Measurements from ENCODE around the gene ARHGAP22.

GRCh38 chr10:48460182-48460581 lies 144.7 kb downstream of the ARHGAP22 start:
- TF ChIP-seq EZH2 (IDR thresholded peaks at IDR 0.05; ENCODE audit: low read depth, unreplicated experiment) (no peak), CTCF (conservative IDR thresholded peaks at IDR 0.05; ENCODE audit: low read depth in 2 of 2) (no peak)

Data from GM23338 (cell line).